Peyer's patch (tissue), 4 donors: ENCODE results near the gene RPL6. TPM values are rescaled to one million over a fixed set of nuclear protein-coding genes. Genes with fewer than 3 reads are reported as not detected.

Experiments used
- DNase-seq, 3 donors: peaks; one replicate each; pipeline ENCODE4 v3.0.0-alpha.2; 2017 to 2019
- H3K27ac ChIP-seq, 4 donors: fragments of 200-600 bp; sonication (generic); one replicate each; pipeline ENCODE4 v1.5.1; 2016 to 2019
- H3K27me3 ChIP-seq, 2 donors: fragments of 200-600 bp; sonication (generic); one replicate each; pipeline ENCODE4 v1.5.1; 2019
- H3K36me3 ChIP-seq, 3 donors: fragments of 200-600 bp; sonication (generic); one replicate each; pipeline ENCODE4 v1.5.1; 2016 to 2019
- H3K4me1 ChIP-seq, 4 donors: fragments of 200-600 bp; sonication (generic); one replicate each; pipeline ENCODE4 v1.5.1; 2016 to 2019
- H3K4me3 ChIP-seq, 4 donors: fragments of 200-600 bp; sonication (generic); 1 replicate in 3 of 4; 2 replicates in 1 of 4; pipeline ENCODE4 v1.5.1; 2016 to 2019; ENCODE audit warnings: mild to moderate bottlenecking in 1 of 4
- H3K9me3 ChIP-seq, 4 donors: fragments of 200-600 bp; sonication (generic); one replicate each; pipeline ENCODE4 v1.5.1; 2016 to 2019; ENCODE audit warnings: mild to moderate bottlenecking in 1 of 4
- CTCF ChIP-seq, 6 experiments: fragments of 450-650 bp in 4 of 6; fragments of 200-600 bp in 2 of 6; sonication (generic) in 1 of 6; IDR thresholded peaks; one replicate each; pipeline ENCODE4 v1.5.1; 2017 to 2019; ENCODE audit warnings: antibody characterized with exemption in 6 of 6, mild to moderate bottlenecking in 3 of 6, moderate library complexity in 1 of 6
- POLR2A ChIP-seq, 2 donors: fragments of 450-650 bp; IDR thresholded peaks; one replicate each; pipeline ENCODE4 v1.5.1; 2017; ENCODE audit warnings: antibody characterized with exemption in 2 of 2, mild to moderate bottlenecking in 2 of 2, moderate library complexity in 2 of 2
- total RNA-seq, 4 donors: library from RNA; depleted of rRNA; stranded (reverse); fragments of >200 nt; gene quantifications; one replicate each; pipeline ENCODE4 v1.1.0, GENCODE V29; 2016

Gene RPL6
- total RNA-seq, 4 donors from 2014 or later, result 448 to 1,258 (median 570) TPM

- TF ChIP-seq CTCF (IDR thresholded peaks at IDR 0.05) (no peak), POLR2A (IDR thresholded peaks at IDR 0.05) (no peak)
- Histone ChIP-seq H3K27ac (peak overlapping the region in 2 of 4 donors; percentile 5 to 28), H3K9me3 (no peaks in the 10 kb centered on the region), H3K27me3 (no peaks in the 10 kb centered on the region), H3K4me1 (peaks cover 0 to 29% (median 5%) of the 10 kb centered on the region in 4 donors), H3K36me3 (no peaks in the 10 kb centered on the region), H3K4me3 (no peak overlapping the region)
- DNase-seq, result no peak
Observed at GRCh38 chr12:112422531-112422930, 13.1 kb upstream of the RPL6 start.

- DNase-seq, result no peak
- no peak overlapping the region for H3K4me3 ChIP-seq
Observed at GRCh38 chr12:112421363-112421762, 12.0 kb upstream of the RPL6 start.

DNA sequence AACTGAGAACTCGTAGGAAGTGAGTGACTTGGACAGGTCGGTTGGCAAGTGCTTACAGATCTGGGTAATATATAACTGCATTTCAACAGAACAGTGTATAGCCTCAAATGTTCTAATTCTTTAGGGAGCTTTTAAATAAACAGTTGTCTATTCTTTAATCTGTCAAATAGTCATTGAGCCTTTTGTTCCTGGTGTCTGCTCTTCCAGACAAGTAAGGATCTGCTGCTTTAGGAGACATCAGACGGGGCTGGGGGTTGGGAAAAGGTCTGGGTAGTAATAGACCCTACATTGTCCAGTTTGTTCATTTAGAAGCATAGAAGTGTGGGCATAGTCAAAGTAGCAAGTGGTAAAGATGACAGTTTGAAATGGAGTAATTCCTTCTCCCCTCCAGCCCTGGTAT is 11.3 kb upstream of the RPL6 start:
- no peak for DNase-seq
- Histone ChIP-seq H3K4me1 (peaks cover 0 to 29% (median 5%) of the 10 kb centered on the region in 4 donors), H3K27me3 (no peaks in the 10 kb centered on the region), H3K36me3 (no peaks in the 10 kb centered on the region), H3K27ac (no peak overlapping the region), H3K9me3 (no peaks in the 10 kb centered on the region), H3K4me3 (no peak overlapping the region)
- TF ChIP-seq CTCF (IDR thresholded peaks at IDR 0.05), result no peak
- TF ChIP-seq POLR2A (IDR thresholded peaks at IDR 0.05), result no peak

More at GRCh38 chr12:112421363-112421762, 12.0 kb upstream of the RPL6 start:
- H3K27me3 ChIP-seq, result no peaks in the 10 kb centered on the region
- TF ChIP-seq CTCF (IDR thresholded peaks at IDR 0.05), result no peak
- TF ChIP-seq POLR2A (IDR thresholded peaks at IDR 0.05), result no peak
- H3K36me3 ChIP-seq, result no peaks in the 10 kb centered on the region
- H3K9me3 ChIP-seq, result no peaks in the 10 kb centered on the region
- H3K27ac ChIP-seq, result peak overlapping the region in 1 of 4 donors; percentile 28
- peaks cover 0 to 29% (median 5%) of the 10 kb centered on the region in 4 donors for H3K4me1 ChIP-seq

- Histone ChIP-seq H3K36me3 (no peaks in the 10 kb centered on the region), H3K27me3 (no peaks in the 10 kb centered on the region), H3K4me1 (peaks cover 0 to 29% (median 5%) of the 10 kb centered on the region in 4 donors), H3K27ac (peak overlapping the region; percentile 92 to 98 (median 94)), H3K9me3 (no peaks in the 10 kb centered on the region), H3K4me3 (peak overlapping the region; percentile 84 to 98 (median 90))
- TF ChIP-seq POLR2A (IDR thresholded peaks at IDR 0.05), result no peak
- TF ChIP-seq CTCF (IDR thresholded peaks at IDR 0.05), result no peak
- DNase-seq, result peak; percentile 33 to 76 (median 73)
Observed at GRCh38 chr12:112419297-112420133, 10.1 kb upstream of the RPL6 start.

GRCh38 chr12:112418608-112419296 is 9.3 kb upstream of the RPL6 start, which contains the start of gene PTPN11:
PTPN11 (plus strand) TSS chr12:112418947; CDS start chr12:112419112, 165 bp downstream.
- peak; percentile 84 to 94 (median 94) for DNase-seq
- H3K27ac ChIP-seq, result peak within 1 kb of the TSS; percentile 92 to 98 (median 94)
- H3K4me3 ChIP-seq, result peak within 1 kb of the TSS; percentile 84 to 98 (median 90)
- no peaks in the 10 kb centered on the region for H3K27me3 ChIP-seq
- TF ChIP-seq POLR2A (IDR thresholded peaks at IDR 0.05) (peak; percentile 93), CTCF (IDR thresholded peaks at IDR 0.05) (peak; percentile 7 to 44 (median 35))
- peaks cover 0 to 29% (median 5%) of the 10 kb centered on the region in 4 donors for H3K4me1 ChIP-seq
- H3K9me3 ChIP-seq, result no peaks in the 10 kb centered on the region
- no peaks in the 10 kb centered on the region for H3K36me3 ChIP-seq
